Stimulated activated CD8-positive, alpha-beta memory T cell treated with anti-CD3 and anti-CD28 coated beads, Interleukin-15, amount 100 ng/mL, for 1 hour (primary cell): ENCODE data around the gene MRPL57.
"Not testable (repeated sequence)": the region's sequence is repeated elsewhere in the genome, so short reads cannot be mapped to it uniquely, and the experiment has no call there.

Experiments
- DNase-seq: peaks from one replicate; pipeline ENCODE4 v3.0.0-alpha.2; 2020; ENCODE audit warnings: low read depth

MRPL57 gene

DNA sequence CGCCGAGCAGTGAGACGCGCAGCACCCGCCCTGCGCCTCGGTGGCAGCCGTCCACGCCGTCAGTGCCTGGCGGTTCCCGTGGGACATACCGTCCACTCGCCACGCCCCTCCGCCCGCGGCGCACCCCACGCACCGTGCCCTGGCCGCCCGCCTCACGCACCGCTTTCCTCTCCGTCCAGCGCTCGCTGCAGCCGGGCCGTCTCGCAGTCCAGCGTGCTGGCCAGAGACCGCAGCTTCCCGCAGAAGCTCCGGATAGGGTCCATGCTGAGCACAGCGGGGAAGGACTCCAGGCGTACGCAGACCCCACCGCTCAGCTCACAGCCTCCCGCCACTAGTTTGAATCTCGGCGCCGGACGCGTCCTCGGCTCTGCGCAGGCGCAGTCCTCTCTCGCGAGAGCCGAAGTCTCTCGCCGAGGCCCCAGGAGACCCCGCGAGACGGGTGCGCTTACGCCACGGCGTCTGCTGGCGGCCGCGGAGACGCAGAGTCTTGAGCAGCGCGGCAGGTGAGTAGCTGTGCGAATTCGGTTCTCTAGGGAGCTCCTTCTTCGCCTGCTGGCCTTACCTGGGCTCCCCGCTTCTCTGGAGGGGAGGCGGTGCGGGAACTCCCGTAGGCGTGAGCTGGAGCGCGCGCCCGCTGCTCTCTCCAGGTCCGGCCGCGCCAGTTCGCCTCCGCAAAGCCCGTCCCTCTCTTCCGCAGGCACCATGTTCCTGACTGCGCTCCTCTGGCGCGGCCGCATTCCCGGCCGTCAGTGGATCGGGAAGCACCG is at the start of gene MRPL57, which contains the start of gene SKA3:
MRPL57 (plus strand) TSS at position 444 of the 767 bp plus-strand sequence; CDS start at position 703, 259 bp downstream.
SKA3 (minus strand) TSS at position 338 of the 767 bp plus-strand sequence; CDS start at position 263, 75 bp downstream.
- peak; percentile 90 for DNase-seq

DNA sequence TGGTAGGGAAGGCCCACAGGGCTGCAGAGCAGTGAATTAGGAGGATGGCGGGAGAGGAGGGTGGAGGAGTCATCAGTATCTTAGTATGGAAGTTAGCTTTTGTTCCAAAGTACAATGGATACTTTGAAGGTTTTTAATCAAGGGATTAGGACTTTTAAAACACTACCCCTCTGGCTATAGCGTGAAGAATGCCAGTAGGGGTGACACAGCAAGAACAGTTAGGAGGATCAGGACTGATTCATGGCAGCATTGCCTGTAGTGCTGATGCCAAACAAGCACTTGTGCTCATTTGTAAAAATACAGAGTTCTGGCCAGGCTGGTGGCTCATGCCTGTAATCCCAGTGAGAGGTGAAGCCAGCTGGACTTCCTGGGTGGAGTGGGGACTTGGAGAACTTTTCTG is 46.3 kb upstream of the MRPL57 start:
- DNase-seq: no peak

DNA sequence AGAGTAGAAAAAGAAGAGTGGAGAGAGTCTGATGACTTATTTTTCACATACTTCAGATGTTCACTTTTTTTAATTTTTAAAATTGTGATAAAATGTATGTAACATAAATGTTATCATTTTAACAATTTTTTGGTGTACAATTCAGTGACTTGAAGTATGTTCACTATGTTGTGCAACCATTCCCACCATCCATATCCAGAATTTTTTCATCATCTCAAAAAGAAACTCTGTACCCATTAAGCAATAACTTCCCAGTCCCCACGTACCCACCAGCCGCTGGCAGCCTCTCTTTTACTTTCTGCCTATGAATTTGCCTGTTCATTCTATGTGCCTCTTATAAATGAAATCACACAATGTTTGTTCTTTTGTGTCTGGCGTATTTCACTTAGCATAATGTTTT is 43.4 kb upstream of the MRPL57 start:
- no peak for DNase-seq

DNA sequence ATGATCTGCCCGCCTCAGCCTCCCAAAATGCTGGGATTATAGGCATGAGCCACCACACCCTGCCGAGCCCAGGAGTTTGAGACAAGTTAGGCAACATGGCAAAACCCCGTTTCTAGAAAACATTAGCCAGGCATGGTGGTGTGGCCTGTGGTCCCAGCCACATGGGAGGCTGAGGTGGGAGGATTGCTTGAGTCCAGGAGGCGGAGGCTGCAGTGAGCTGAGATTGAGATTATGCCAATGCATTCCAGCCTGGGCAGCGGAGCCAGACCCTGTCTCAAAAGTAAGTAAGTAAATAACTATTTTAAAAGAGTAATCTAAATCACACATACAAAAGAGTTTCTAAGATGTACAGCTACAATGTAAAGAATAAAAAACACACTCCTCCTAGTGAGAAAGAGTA is 42.0 kb upstream of the MRPL57 start:
- no peak for DNase-seq

DNA sequence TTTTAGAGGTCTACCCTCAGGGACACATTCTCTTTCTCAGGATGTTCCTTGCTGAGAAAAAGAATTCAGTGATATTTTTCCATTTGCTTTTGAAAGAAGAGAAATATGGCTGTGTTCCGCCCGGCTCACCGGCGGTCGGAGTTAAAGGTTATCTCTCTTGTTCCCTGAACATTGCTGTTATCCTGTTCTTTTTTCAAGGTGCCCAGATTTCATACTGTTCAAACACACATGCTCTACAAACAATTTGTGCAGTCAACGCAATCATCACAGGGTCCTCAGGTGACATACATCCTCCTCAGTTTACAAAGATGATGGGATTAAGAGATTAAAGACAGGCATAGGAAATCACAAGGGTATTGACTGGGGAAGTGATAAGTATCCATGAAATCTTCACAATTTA is 40.6 kb upstream of the MRPL57 start:
- DNase-seq: not testable (repeated sequence)

DNA sequence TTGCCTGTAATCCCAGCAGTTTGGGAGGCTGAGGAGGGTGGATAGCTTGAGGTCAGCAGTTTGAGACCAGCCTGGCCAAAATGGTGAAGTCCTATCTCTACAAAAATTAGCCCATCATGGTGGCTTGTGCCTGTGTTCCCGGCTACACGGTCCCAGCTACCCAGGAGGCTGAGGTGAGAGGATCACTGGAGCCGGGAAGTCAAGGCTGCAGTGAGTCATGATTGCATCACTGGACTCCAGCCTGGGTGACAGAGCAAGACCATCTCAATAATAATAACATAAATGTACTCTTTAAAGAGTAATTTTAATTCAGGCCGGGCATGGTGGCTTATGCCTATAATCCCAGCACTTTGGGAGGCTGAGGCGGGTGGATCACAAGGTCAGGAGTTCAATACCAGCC is 38.8 kb upstream of the MRPL57 start:
- DNase-seq: no peak

DNA sequence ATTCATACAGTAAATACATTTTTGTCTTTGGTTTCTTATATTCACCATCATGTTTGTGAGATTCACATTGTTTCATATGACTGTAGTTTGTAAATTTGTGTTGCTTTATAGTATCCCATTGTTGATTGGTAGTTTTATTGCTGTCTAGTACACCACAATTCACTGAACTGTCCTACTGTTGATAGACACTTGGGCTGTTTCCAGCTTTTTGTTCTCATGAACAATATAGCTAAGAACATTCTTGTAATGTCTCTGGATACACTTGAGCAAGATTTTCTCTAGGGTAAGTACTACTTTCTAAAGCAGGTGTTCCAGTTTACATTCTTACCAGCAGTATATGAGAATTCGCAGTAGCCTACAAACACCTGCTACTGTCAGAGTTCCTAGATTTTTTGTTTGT is 37.9 kb upstream of the MRPL57 start:
- no peak for DNase-seq

DNA sequence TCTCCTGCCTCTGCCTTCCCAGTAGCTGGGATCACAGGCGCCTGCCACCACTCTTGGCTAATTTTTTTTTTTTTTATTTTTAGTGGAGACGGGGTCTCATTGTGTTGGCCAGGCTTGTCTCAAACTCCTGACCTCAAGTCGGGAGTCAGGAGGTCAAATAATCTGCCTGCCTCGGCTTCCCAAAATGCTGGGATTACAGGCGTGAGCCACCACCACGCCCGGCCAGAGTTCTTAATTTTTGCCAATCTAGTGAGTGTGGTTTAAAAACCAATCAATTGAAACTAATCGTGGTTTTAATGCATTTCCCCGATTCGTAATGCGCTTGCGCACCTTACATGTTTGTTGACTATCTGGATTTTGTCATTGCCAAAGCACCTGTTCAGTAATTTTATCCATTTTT is 37.1 kb upstream of the MRPL57 start:
- no peak for DNase-seq

DNA sequence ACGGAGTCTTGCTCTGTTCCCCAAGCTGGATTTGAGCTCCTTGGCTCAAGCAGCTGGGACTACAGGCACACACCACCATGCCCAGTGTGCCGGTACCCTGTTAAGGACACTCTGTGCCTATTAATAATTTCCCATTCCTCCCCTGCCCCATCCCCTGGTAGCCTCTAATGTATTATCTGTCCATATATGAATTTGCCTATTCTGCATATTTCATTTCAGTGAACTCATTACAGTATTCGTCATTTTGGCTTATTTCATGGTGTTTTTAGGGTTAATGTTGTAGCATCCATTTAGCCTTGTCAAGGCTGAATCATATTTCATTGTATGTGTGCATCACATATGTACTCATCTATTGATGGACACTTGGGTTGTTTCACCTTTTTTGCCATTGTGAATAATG is 33.7 kb upstream of the MRPL57 start:
- DNase-seq: no peak

DNA sequence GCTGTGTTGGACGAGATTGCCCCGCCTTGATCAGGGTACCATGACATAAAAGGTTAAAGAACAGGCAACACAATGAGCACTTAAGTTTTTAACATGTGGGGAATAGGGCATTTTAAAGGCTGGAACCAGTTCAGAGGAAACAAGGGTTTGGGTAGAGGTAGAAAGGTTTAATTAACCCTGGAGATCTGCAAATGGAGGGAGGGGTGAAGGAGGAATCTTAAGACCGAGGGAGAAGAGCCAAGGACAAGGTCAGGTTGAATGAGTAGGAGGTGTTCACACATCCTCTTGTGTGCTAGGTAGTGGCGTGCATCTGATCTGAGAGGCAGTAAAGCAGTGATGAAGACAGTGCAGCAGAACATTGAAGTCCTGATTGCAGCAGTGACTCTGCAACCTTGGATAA is 28.6 kb upstream of the MRPL57 start:
- no peak for DNase-seq

DNA sequence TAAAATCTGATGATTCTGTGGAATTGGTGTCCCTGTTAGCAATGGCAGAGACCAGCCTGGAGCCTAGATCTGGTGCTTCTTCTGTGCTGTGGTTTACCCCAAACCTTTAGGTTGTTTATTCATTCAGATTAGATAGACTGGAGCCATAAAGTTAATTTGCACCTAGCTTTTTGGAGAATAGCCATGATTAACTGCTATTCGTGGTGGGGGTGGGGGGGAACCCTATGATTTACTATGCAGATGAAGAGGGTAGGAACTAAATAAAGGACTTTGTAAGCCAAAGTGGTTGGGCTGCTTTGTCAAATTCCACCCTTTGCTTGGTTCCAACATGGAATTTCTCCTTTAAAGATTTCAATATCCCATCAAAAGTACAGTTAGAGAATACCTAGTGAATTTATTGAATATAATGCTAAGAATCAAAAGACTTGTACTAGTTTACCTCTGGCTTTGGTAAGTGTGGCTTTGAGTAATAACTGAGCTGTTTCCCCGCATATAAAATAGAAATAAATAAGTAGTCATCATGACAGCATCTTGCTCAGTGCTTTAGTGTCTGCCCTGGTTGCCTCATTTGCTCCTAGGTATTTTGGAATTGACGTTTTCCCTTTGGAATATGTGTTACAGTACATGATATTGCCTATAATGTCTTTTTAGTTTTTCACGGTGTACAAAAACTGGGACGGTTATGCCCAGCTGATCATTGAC is 27.8 kb upstream of the MRPL57 start:
- DNase-seq: no peak

DNA sequence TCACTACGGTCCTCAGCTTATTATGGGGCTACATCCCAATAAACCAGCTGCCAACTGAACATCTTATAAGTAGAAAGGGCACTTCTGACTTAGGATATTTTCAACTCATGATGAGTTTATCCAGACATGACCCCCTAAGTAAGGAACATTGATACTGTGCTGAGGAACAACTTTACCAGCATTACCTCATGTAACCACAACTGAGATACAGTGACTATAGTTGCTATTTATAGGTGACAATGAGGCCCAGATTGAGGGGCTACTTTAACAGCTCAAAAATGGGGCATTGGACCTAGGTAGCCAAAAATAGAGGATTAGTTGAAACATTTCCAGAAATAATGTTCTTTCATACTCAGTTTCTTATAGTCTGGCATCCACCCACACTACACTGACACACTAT is 26.9 kb upstream of the MRPL57 start:
- no peak for DNase-seq

DNA sequence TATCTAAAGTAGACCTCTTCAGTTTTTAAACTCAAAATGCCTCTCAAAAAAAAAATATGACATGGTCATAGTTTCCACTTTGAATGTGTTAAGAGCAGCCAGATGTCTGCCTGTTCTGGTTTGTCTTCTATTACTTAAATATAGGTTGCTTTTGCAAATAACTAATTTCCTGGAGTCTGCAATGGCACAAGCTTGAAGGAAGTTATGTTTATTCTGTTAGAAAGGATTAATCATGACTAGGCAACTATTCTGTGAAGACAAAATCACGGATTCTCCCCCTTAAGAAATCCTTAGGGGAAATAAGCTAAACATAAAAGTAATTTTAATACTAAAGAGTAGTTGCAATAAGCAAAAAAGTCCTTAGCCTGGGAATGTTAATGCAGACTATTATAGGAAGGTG is 26.4 kb upstream of the MRPL57 start:
- no peak for DNase-seq

DNA sequence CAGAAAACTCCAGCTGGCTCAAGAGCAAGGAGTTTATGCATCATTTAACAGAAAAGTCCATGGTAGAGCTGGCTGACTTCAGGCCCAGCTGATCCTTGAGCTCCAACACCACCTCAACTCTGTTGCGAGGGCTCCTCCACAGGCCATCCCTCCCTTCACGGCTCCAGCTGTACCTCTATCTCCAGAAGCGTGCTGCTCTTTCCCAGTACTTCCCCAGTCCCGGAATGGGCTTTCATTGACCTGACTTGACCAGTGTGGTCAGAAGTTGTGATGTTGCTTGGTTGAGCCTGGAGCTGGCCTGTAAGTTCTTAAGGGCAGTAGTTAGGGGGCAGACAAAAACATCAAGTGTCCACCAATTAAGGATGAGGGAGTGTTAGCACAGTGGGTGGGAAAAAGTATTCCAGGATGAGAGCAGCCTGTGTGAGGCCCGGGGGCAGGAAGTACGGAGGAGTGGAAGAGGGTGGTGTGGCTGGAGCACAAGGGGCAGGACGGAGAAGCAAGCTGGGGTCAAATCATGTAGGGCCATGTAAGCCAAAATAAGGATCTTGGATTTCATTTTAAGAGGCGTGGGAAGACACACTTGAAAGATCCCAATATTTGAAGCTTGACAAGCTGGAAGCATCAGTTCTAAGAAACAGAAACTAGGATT is 24.1 kb upstream of the MRPL57 start:
- DNase-seq: no peak

DNA sequence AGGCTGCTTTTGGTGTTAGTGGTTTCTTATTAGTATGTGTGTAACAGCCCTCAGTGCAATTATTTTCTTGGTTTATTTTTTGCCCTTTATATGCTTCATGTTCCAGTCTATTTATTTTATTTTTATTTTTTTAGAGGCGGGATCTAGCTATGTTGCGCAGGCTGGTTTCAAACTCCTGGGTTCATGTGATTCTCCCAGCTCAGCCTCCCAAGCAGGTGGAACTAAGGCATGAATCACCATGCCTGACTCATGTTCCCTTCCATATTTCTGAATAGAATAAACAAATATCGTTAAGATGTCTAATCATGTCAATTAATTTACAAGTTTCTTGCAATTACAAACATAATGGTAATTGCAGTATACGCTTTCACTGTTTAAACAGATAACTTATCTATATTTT is 11.8 kb upstream of the MRPL57 start:
- DNase-seq: no peak

DNA sequence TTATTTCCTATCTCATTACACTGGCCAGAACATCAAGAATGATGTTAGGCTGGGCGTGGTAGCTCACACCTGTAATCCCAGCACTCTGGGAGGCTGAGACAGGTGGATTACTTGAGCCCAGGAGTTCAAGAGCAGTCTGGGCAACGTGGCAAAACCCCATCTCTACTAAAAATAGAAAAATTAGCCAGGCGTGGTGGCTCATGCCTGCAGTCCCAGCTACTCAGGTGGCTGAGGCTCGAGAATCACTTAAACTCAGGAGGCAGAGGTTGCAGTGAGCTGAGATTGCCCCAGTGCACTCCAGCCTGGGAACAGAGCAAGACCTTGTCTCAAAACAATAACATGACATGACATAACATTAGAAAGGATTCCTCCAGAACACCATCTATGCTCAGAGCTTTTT is 10.9 kb upstream of the MRPL57 start:
- DNase-seq: not testable (repeated sequence)

DNA sequence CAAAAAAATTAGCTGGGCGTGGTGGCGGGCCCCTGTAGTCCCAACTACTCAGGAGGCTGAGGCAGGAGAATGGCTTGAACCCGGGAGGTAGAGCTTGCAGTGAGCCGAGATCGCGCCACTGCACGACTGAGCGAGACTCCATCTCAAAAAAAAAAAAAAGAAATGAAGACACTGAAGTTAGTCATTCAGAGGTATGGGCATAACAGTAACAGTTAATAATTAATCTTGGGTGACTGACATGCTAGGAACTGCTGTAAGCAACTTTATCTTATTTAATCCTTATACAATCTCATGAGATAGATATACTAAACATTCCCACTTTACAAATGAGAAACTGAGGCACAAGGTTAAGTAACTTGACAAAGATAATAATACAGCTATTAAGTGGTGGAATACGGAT is 5.0 kb upstream of the MRPL57 start:
- DNase-seq: no peak

DNA sequence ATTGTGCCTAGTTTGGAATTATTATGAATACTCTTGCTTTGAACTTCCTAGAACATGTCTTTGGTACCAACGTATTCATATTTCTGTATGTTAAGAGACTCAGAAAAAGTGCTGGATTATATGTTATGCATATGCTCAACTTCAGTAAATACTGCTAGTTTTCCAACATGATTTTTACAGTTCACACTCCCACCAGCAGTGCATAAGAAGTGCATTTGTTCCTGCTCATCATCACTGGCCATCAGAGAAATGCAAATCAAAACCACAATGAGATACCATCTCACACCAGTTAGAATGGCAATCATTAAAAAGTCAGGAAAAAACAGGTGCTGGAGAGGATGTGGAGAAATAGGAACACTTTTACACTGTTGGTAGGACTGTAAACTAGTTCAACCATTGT is 2.7 kb upstream of the MRPL57 start:
- DNase-seq: not testable (repeated sequence)

DNA sequence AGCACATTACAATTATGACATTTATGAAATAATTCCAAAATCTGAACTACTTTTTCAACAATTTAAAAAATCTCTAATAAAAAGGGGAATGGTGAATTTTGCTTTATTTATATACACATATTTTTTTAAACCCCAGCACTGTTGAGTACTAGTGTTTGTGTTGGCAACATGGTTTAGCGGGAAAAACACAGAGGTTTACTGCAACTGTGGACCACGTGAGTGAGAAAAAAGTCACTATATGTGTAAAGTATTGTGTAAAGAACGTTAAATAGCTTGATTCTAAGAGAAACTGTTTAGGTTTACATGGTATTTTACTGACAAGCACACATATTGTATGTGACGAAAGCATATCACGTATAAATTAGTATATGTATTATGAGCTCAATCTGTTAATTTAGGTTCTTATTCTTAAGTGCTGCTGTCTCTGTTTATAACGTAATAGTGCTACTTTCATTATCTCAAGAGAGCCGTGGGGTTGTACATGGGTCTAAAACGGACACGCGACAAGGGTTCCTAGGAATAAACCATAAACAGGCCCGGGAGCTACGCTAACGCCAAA is 723 bp upstream of the MRPL57 start:
- DNase-seq: no peak

DNA sequence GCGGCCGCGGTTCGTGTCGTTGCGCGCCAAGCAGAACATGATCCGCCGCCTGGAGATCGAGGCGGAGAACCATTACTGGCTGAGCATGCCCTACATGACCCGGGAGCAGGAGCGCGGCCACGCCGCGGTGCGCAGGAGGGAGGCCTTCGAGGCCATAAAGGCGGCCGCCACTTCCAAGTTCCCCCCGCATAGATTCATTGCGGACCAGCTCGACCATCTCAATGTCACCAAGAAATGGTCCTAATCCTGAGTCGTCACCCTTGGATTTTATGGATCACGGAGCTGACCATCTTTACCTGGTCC is 475 bp downstream of the MRPL57 start:
- no peak for DNase-seq

DNA sequence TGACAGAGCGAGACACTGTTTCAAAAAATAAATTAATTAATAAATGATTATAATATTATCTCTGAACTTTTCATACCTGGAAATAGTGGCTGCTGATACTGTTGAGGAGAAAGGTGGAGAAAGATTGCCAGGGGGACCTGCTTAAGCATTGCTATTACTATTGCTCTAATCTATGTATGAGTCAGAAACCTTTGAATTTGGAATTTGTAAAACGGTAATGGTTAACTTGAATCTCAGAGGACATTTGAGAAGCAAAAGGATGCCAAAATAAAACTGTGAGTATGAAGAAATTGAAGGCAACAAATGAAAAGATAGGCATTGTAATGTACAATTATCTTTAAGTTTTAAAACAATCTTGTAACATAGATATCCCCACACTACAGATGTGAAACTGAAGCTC is 5.2 kb downstream of the MRPL57 start:
- no peak for DNase-seq

DNA sequence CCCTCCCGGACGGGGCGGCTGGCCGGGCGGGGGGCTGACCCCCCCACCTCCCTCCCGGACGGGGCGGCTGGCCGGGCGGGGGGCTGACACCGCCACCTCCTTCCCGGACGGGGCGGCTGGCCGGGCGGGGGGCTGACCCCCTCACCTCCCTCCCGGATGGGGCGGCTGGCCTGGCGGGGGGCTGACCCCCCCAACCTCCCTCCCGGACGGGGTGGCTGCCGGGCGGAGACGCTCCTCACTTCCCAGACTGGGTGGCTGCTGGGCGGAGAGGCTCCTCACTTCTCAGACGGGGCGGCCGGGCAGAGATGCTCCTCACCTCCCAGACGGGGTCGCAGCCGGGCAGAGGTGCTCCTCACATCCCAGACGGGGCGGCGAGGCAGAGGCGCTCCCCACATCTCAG is 10.0 kb downstream of the MRPL57 start:
- not testable (repeated sequence) for DNase-seq

DNA sequence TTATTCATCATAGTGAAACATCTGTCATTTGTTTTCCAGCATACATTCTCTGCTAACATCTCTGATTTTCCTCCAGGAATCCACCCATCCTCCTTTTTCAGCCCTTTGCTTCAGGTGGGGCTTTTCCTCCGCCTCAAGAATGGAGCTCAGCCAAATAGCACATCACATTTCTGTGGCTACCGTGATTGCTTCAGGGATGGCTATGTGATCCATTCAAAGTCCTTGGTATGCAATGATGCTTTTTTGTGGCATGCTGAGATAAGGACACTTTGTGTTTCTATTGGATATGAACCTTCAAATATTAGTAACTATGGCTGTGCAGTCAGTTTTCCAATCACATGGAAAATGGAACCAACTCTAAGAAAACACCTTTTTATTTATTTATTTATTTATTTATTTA is 18.3 kb downstream of the MRPL57 start:
- DNase-seq: not testable (repeated sequence)
